Hematopoietic multipotent progenitor cell (in vitro differentiated cells): ENCODE measurements around the gene ZNF385D. TPM values are rescaled to one million over a fixed set of nuclear protein-coding genes. Genes with fewer than 3 reads are reported as not detected.
"Not testable (repeated sequence)": the region's sequence is repeated elsewhere in the genome, so short reads cannot be mapped to it uniquely, and the experiment has no call there.

ENCODE experiments used
- DNase-seq, 3 donors: peaks; one replicate each; pipeline ENCODE4 v3.0.0-alpha.2; 2011 to 2015; ENCODE audit warnings: low read depth in 2 of 3, low spot score in 2 of 3
- total RNA-seq: library from RNA; depleted of rRNA; stranded (reverse); fragments of >200 nt; gene quantifications from one replicate; pipeline ENCODE4 v1.2.3, GENCODE V29; 2012

Gene ZNF385D
- total RNA-seq, 1 donor, result 22.4 TPM

DNA sequence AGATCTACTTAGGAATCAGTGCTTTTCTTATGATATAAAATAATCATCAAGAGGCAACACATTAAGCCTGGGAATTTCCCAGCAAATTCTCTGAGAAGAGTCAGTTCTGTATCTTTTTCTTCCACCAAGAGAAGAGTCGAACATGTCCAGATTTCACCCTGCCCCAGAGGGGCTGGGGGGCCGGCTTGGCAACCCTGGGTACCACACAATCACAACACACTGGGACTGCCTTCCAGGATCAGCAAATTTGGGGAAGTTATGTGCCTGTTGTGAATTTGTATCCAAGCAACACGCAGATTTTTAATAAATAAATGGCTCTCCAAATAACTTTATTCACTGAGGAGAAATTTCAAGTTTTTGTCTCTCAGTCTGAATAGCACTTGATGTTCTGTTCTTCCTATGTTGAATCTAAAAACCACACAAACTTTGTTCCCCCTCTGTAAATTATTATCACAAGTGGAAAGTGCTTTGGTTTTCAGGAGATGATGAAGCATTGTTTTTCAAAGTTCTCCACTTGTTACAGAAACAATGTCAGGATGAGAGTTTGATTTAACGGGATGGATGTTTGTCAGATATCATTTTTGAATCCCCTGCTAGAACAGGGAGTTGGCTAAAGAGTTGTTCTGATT lies 357.2 kb downstream of the ZNF385D start:
- no peak for DNase-seq

DNA sequence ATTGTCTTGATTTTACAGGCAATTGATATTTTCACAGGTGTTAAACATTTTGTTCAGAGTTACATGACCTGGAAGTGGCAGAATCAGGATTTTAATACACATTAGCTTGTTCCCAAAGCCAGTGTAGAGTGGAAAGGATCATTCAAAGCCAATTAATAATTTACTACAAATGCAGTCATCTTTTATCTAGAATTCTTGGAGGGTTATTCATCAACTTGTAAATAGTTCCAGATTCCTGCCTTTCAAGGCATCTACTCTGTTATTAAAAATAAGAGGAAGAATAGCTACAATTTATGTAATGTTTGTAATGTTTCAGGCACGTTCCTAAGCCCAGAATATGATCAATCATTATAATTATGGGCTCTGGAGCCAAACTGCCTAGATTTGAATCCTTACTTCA lies 358.5 kb downstream of the ZNF385D start:
- no peak for DNase-seq

- no peak for DNase-seq
These were observed 360.2 kb downstream of the ZNF385D start for GRCh38 chr3:21390856-21391255.

DNA sequence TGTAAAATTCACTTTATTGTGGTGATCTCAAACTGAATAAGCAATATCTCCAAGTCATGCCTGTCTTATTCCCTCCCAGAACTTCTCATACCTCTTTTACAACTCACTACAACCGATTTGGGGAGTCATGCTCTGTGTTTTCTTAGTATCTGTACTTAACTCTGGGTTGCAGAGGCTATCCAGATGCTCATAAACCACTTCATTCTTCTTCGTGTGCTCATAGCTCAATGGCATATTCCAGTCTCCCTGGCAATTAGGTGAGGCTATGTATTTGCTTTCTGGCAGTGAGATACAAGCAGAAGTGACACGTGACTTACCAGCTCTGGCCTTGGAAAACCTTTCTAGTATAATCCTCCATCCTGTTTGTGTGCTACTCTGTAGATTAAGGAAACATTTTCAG lies 360.9 kb downstream of the ZNF385D start:
- DNase-seq, result no peak

- not testable (repeated sequence) for DNase-seq
These were observed 363.7 kb downstream of the ZNF385D start for GRCh38 chr3:21387142-21387826.

- DNase-seq, result not testable (repeated sequence)
These were observed 373.0 kb downstream of the ZNF385D start for GRCh38 chr3:21378036-21378435.

- no peak for DNase-seq
These were observed 373.8 kb downstream of the ZNF385D start for GRCh38 chr3:21377071-21377769.

- DNase-seq, result no peak
These were observed 378.7 kb downstream of the ZNF385D start for GRCh38 chr3:21372316-21372715.
